Urinary bladder (tissue), 2 donors: ENCODE results near the gene TRPC5OS. TPM values are rescaled to one million over a fixed set of nuclear protein-coding genes. Genes with fewer than 3 reads are reported as not detected.

ENCODE experiments used
- polyA plus RNA-seq: library from polyadenylated mRNA; stranded (reverse); fragments of 200-250 nt; gene quantifications from one replicate; pipeline ENCODE4 v1.2.3, GENCODE V29; 2013
- total RNA-seq: library from RNA; depleted of rRNA; stranded (reverse); fragments of >200 nt; gene quantifications from one replicate; pipeline ENCODE4 v1.2.3, GENCODE V29; 2014
- donor health status: healthy.

Gene TRPC5OS
- total and polyA plus RNA-seq, 2 donors, result not detected

Other genes with a start within 250 kb of the TRPC5OS start
- 90.7 TPM for gene ALG13, start 195.0 kb upstream of the TRPC5OS start, total RNA-seq
- 27.7 TPM for gene ALG13, start 195.0 kb upstream of the TRPC5OS start, polyA plus RNA-seq
- 0.48 TPM for gene TRPC5, start 206.6 kb downstream of the TRPC5OS start, total RNA-seq
- gene TRPC5, start 206.6 kb downstream of the TRPC5OS start, polyA plus RNA-seq, result not detected
- gene RTL4, start 206.8 kb downstream of the TRPC5OS start, total RNA-seq, result not detected
- gene RTL4, start 206.8 kb downstream of the TRPC5OS start, polyA plus RNA-seq, result not detected